Spleen (tissue), 7 donors: ENCODE results near the gene DCTN2.

Experiments used
- CTCF ChIP-seq, 11 experiments: fragments of 200-600 bp in 7 of 11; fragments of 450-650 bp in 4 of 11; sonication (generic) in 4 of 11; IDR thresholded peaks in 8 of 11; conservative IDR thresholded peaks in 3 of 11; 1 replicate in 7 of 11; 2 replicates in 4 of 11; pipeline versions ENCODE4 v1.4.0 to v1.8.0; 2016 to 2021; ENCODE audit warnings: antibody characterized with exemption in 11 of 11, inconsistent platforms in 4 of 11, mild to moderate bottlenecking in 1 of 11
- POLR2A ChIP-seq, 3 donors: fragments of 450-650 bp; IDR thresholded peaks; one replicate each; pipeline ENCODE4 v1.5.1; 2017; ENCODE audit warnings: antibody characterized with exemption in 3 of 3, mild to moderate bottlenecking in 1 of 3
- donor health status: DM: no; HTN: no; CAD: no; lungs with moderate emphysema.
- donor health status: DM: no; HTN: no; CAD: no.
- donor health status: DM: no; HTN: no; CAD: no.

- no peak for TF ChIP-seq CTCF (IDR thresholded peaks at IDR 0.05 in 8 of 11, conservative IDR thresholded peaks at IDR 0.05 in 3 of 11)
- TF ChIP-seq POLR2A (IDR thresholded peaks at IDR 0.05): no peak
These were observed 28.6 kb downstream of the DCTN2 start for GRCh38 chr12:57518176-57518919.
